ENCODE measurements around the gene SPO11. TPM values are rescaled to one million over a fixed set of nuclear protein-coding genes. Genes with fewer than 3 reads are reported as not detected.

SPO11 gene
- total and polyA plus RNA-seq, 2 experiments from 2014 or later: not detected

- H3F3A ChIP-seq (replicated peaks; ENCODE audit: low read depth): no peaks in the 10 kb centered on the region
- DNase-seq (ENCODE audit: low spot score): no peak
- Mint-ChIP-seq H3K27ac (no peak overlapping the region), H3K36me3 (ENCODE audit: low read depth) (peaks cover 65% of the 10 kb centered on the region), H3K27me3 (ENCODE audit: insufficient read depth, low read depth, poor library complexity) (peaks cover 17% of the 10 kb centered on the region), H3K9me3 (no peaks in the 10 kb centered on the region), H3K4me3 (no peak overlapping the region), H3K4me1 (peaks cover 16% of the 10 kb centered on the region)
- H3K9me2 ChIP-seq (ENCODE audit: insufficient read depth): no peaks in the 10 kb centered on the region
- H3K27me3 ChIP-seq (ENCODE audit: insufficient read depth): no peaks in the 10 kb centered on the region
- H3K36me3 ChIP-seq (ENCODE audit: insufficient read depth): peaks cover 24% of the 10 kb centered on the region; the same call in 1 of the 2 replicates
- no peak overlapping the region for H2AFZ ChIP-seq
- no peak overlapping the region for H3K4me2 ChIP-seq
- H3K27ac ChIP-seq (ENCODE audit: low read depth): no peak overlapping the region
- peaks cover 15% of the 10 kb centered on the region for H4K20me1 ChIP-seq (replicated peaks; ENCODE audit: insufficient read depth)
- no peaks in the 10 kb centered on the region; the same call in 1 of the 2 replicates for H3K79me2 ChIP-seq (replicated peaks; ENCODE audit: insufficient read depth)
- TF ChIP-seq NANOG (IDR thresholded peaks at IDR 0.05; ENCODE audit: borderline replicate concordance) (no peak), JUNB (IDR thresholded peaks at IDR 0.05; ENCODE audit: unreplicated experiment) (no peak), EZH2phosphoT487 (IDR thresholded peaks at IDR 0.05; ENCODE audit: unreplicated experiment) (no peak), CTCF (conservative IDR thresholded peaks at IDR 0.05; ENCODE audit: low read depth in 2 of 2) (no peak), STAT1 (IDR thresholded peaks at IDR 0.05; ENCODE audit: unreplicated experiment) (no peak), EZH2 (IDR thresholded peaks at IDR 0.05; ENCODE audit: low read depth, unreplicated experiment) (no peak), REST (IDR thresholded peaks at IDR 0.05; ENCODE audit: unreplicated experiment) (no peak), ZNF462 (CRISPR knock-in tag; IDR thresholded peaks at IDR 0.05) (no peak), POLR2AphosphoS5 (IDR thresholded peaks at IDR 0.05; ENCODE audit: low read depth) (no peak), ETS1 (IDR thresholded peaks at IDR 0.05) (no peak), ZNF114 (CRISPR knock-in tag; IDR thresholded peaks at IDR 0.05) (no peak), CREB1 (CRISPR knock-in tag; IDR thresholded peaks at IDR 0.05; ENCODE audit: low read depth) (no peak), ZNF331 (CRISPR knock-in tag; IDR thresholded peaks at IDR 0.05; ENCODE audit: low read depth) (no peak)
- no peak for ATAC-seq
- H3K4me3 ChIP-seq: no peak overlapping the region
- peaks cover 7% of the 10 kb centered on the region for H3K4me1 ChIP-seq (ENCODE audit: insufficient read depth)
These were observed 49.2 kb downstream of the SPO11 start for GRCh38 chr20:57378646-57379262.

Data from GM23338 (cell line).